ENCODE measurements around the gene B3GNT5. TPM values are rescaled to one million over a fixed set of nuclear protein-coding genes. Genes with fewer than 3 reads are reported as not detected.

Gene B3GNT5
- total and polyA plus RNA-seq, 10 of the 15 experiments (the other 5 are each of a cell fraction or from before 2014, with no cell fraction given): 0.24 to 1.1 (median 0.48) TPM

- intact Hi-C loops (cut with micrococcal nuclease; ENCODE audit: unreplicated experiment): no loop called here
- BruUV-seq (replicated peaks): no TSS peak
- no peak for FAIRE-seq
- Histone ChIP-seq H3K4me1 (ENCODE audit: control insufficient read depth, insufficient read depth, low read length) (no peaks in the 10 kb centered on the region), H2AFZ (ENCODE audit: control insufficient read depth, low read depth, low read length) (no peak overlapping the region), H4K20me1 (ENCODE audit: control insufficient read depth, insufficient read depth) (no peaks in the 10 kb centered on the region), H3K4me2 (ENCODE audit: control insufficient read depth, insufficient read depth) (no peak overlapping the region), H3K79me2 (ENCODE audit: control insufficient read depth, insufficient read depth, low read length) (no peaks in the 10 kb centered on the region), H3K9ac (ENCODE audit: control insufficient read depth, insufficient read depth, low read length) (no peak overlapping the region), H3K9me3 (replicated peaks; ENCODE audit: control insufficient read depth, insufficient read depth, low read length) (no peaks in the 10 kb centered on the region), H3K27me3 (replicated peaks in 1 of 2; ENCODE audit: control insufficient read depth in 2 of 2, insufficient read depth in 2 of 2, low read length in 1 of 2) (no peaks in the 10 kb centered on the region; a peak in 1 of 4 replicates), H3K27ac (ENCODE audit: control insufficient read depth, insufficient read depth) (no peak overlapping the region), H3K36me3 (ENCODE audit: control insufficient read depth in 2 of 2, insufficient read depth in 2 of 2, low read length in 1 of 2) (no peaks in the 10 kb centered on the region), H3K4me3 (no peak overlapping the region)
- WGBS (ENCODE audit: insufficient coverage, insufficient replicate concordance, low lambda C conversion rate, missing lambda C conversion rate): 42% methylated on average over 7 of the region's 7 CpGs
- ChIA-PET CTCF (interaction anchor here (0.7 kb wide), 1 partner anchor 188 kb away, joined by 3 read pairs; no protein-coding TSS in a partner anchor), POLR2A (no interaction called here), RAD21 (ENCODE audit: unreplicated experiment) (no interaction called here), SMC1A (ENCODE audit: uncharacterized antibody, unreplicated experiment) (interaction anchor here (1.3 kb wide), 1 partner anchor 16 kb away, joined by 3 read pairs; no protein-coding TSS in a partner anchor)
- in situ Hi-C loops (cut with MboI): no loop called here
- no peak for DNase-seq (ENCODE audit: low read depth, low spot score)
- TF ChIP-seq TCF3 (IDR thresholded peaks at IDR 0.05; ENCODE audit: borderline replicate concordance, insufficient read depth, low read depth, low read length): no peak
- no peak for TF ChIP-seq JUNB (IDR thresholded peaks at IDR 0.05)
- TF ChIP-seq BMI1 (IDR thresholded peaks at IDR 0.05; ENCODE audit: borderline replicate concordance): no peak
- TF ChIP-seq PML (IDR thresholded peaks at IDR 0.05; ENCODE audit: low read length): no peak
- no peak for TF ChIP-seq RELB (IDR thresholded peaks at IDR 0.05; ENCODE audit: low read depth)
- TF ChIP-seq RUNX3 (IDR thresholded peaks at IDR 0.05; ENCODE audit: low read length): no peak
- TF ChIP-seq TAF1 (IDR thresholded peaks at IDR 0.05; ENCODE audit: borderline replicate concordance, low read depth, low read length): no peak
- no peak for TF ChIP-seq USF2 (IDR thresholded peaks at IDR 0.05; ENCODE audit: borderline replicate concordance, low read depth, low read length)
- TF ChIP-seq CREM (IDR thresholded peaks at IDR 0.05; ENCODE audit: low read depth): no peak
- TF ChIP-seq MYB (IDR thresholded peaks at IDR 0.05; ENCODE audit: borderline replicate concordance, low read depth, low read length): no peak
- no peak for TF ChIP-seq SPI1 (IDR thresholded peaks at IDR 0.05; ENCODE audit: borderline replicate concordance, insufficient read depth, low read depth, low read length)
- no peak for TF ChIP-seq E4F1 (IDR thresholded peaks at IDR 0.05; ENCODE audit: borderline replicate concordance, partially characterized antibody)
- TF ChIP-seq MEF2B (IDR thresholded peaks at IDR 0.05; ENCODE audit: partially characterized antibody, poor library complexity, severe bottlenecking): no peak
- no peak for TF ChIP-seq ATF3 (IDR thresholded peaks at IDR 0.05; ENCODE audit: borderline replicate concordance, extremely low read depth, low read depth, low read length)
- TF ChIP-seq IRF5 (IDR thresholded peaks at IDR 0.05; ENCODE audit: borderline replicate concordance): no peak
- no peak for TF ChIP-seq YY1 (IDR thresholded peaks at IDR 0.05; ENCODE audit: low read depth, low read length)
- no peak for ATAC-seq
Measured at GRCh38 chr3:183270344-183270743, 17.3 kb downstream of the B3GNT5 start.
